IMR-90 (cell line): ENCODE measurements around the gene RAI1. TPM values are rescaled to one million over a fixed set of nuclear protein-coding genes. Genes with fewer than 3 reads are reported as not detected.

Source experiments
- ATAC-seq: fragments of 200-7000 bp; cut with Tn5 transposase; 2 replicates; pipeline ENCODE4 v1.9.1; 2020; ENCODE audit warnings: low read depth, mild to moderate bottlenecking, moderate library complexity
- BruUV-seq: library from RNA; stranded (reverse); fragments of 400-500 nt; replicated peaks from 2 replicates; lab custom pipeline; 2021; lab: Mats Ljungman, UMichigan
- CTCF ChIA-PET: fragments of 300-600 bp; formaldehyde crosslinking; extraction: SDS; loops from one replicate; lab custom pipeline; 2021; ENCODE audit warnings: antibody characterized with exemption; lab: Yijun Ruan, JAX
- POLR2A ChIA-PET: fragments of 300-600 bp; sonication (Branson Sonifier 250); formaldehyde crosslinking; loops from one replicate; lab custom pipeline; 2022; ENCODE audit warnings: antibody characterized with exemption; ENCODE audit not compliant: unreplicated experiment; lab: Charles Lee
- DNase-seq: peaks from one replicate; pipeline ENCODE4 v3.0.0; 2013
- H2AFZ ChIP-seq: replicated peaks from 2 replicates; pipeline ENCODE3; 2013; ENCODE audit warnings: low read length, mild to moderate bottlenecking; ENCODE audit not compliant: poor library complexity
- H2AK5ac ChIP-seq: 2 replicates; pipeline ENCODE4 v1.6.1; 2013; ENCODE audit warnings: low read depth, low read length, inconsistent platforms
- H2AK9ac ChIP-seq: replicated peaks from 2 replicates; pipeline ENCODE3; 2013; ENCODE audit warnings: mild to moderate bottlenecking, low read depth, low read length, moderate library complexity; ENCODE audit not compliant: poor library complexity
- H2BK120ac ChIP-seq: 2 replicates; pipeline ENCODE4 v1.6.1; 2013; ENCODE audit warnings: low read depth, low read length, inconsistent platforms
- H2BK15ac ChIP-seq: 3 replicates; pipeline ENCODE4 v1.6.1; 2013; ENCODE audit warnings: low read depth, low read length, inconsistent platforms
- H2BK20ac ChIP-seq: 2 replicates; pipeline ENCODE4 v1.6.1; 2013; ENCODE audit warnings: low read depth, mild to moderate bottlenecking, inconsistent platforms, low read length, moderate library complexity
- H2BK5ac ChIP-seq: 2 replicates; pipeline ENCODE4 v1.6.1; 2013; ENCODE audit warnings: mild to moderate bottlenecking, low read depth, low read length, inconsistent platforms; ENCODE audit not compliant: poor library complexity, severe bottlenecking
- H3K14ac ChIP-seq: replicated peaks from 2 replicates; pipeline ENCODE4 v1.6.1; 2013; ENCODE audit warnings: low read depth, low read length, inconsistent platforms
- H3K18ac ChIP-seq: 2 replicates; pipeline ENCODE4 v1.6.1; 2013; ENCODE audit warnings: low read depth, low read length, control low read depth
- H3K23ac ChIP-seq: 2 replicates; pipeline ENCODE4 v1.6.1; 2013; ENCODE audit warnings: low read depth, low read length, inconsistent platforms
- H3K27ac ChIP-seq: 2 replicates; pipeline ENCODE4 v1.5.1; 2013; ENCODE audit warnings: mild to moderate bottlenecking, control low read depth, low read length; ENCODE audit not compliant: insufficient read depth
- H3K27me3 ChIP-seq: 2 replicates; pipeline ENCODE4 v1.6.1; 2013; ENCODE audit warnings: low read length; ENCODE audit not compliant: control insufficient read depth, insufficient read depth
- H3K36me3 ChIP-seq: 2 replicates; pipeline ENCODE4 v1.6.1; 2013; ENCODE audit warnings: low read length, mixed read lengths; ENCODE audit not compliant: control insufficient read depth, insufficient read depth
- H3K4ac ChIP-seq: 2 replicates; pipeline ENCODE4 v1.6.1; 2013; ENCODE audit warnings: low read depth, low read length, inconsistent platforms
- H3K4me1 ChIP-seq: 2 replicates; pipeline ENCODE4 v1.6.1; 2013; ENCODE audit warnings: low read length, mixed read lengths; ENCODE audit not compliant: control insufficient read depth, insufficient read depth
- H3K4me2 ChIP-seq: 2 replicates; pipeline ENCODE4 v1.6.1; 2013; ENCODE audit warnings: low read depth, mild to moderate bottlenecking, control low read depth, low read length, moderate library complexity
- H3K4me3 ChIP-seq: 2 replicates; pipeline ENCODE4 v1.5.1; 2013; ENCODE audit warnings: low read depth, mild to moderate bottlenecking, control low read depth, low read length, moderate library complexity; ENCODE audit not compliant: insufficient read depth
- H3K56ac ChIP-seq: 2 replicates; pipeline ENCODE4 v1.6.1; 2013; ENCODE audit warnings: low read length, inconsistent platforms; ENCODE audit not compliant: insufficient read depth; ENCODE audit errors: extremely low read depth
- H3K79me1 ChIP-seq, 2 experiments: 2 replicates each; pipeline ENCODE4 v1.6.1; 2013; ENCODE audit warnings: low read length in 2 of 2, inconsistent platforms in 1 of 2, low read depth in 1 of 2
- H3K9ac ChIP-seq: 2 replicates; pipeline ENCODE4 v1.6.1; 2013; ENCODE audit warnings: low read depth, low read length, control low read depth
- H3K9me1 ChIP-seq: 2 replicates; pipeline ENCODE4 v1.6.1; 2013; ENCODE audit warnings: low read length, inconsistent platforms; ENCODE audit not compliant: insufficient read depth
- H3K9me3 ChIP-seq: 2 replicates; pipeline ENCODE4 v1.6.1; 2013; ENCODE audit warnings: low read length; ENCODE audit not compliant: control insufficient read depth, insufficient read depth
- H4K20me1 ChIP-seq: 2 replicates; pipeline ENCODE4 v1.6.1; 2013; ENCODE audit warnings: low read length, inconsistent platforms; ENCODE audit not compliant: insufficient read depth
- H4K5ac ChIP-seq: 2 replicates; pipeline ENCODE4 v1.6.1; 2013; ENCODE audit warnings: mild to moderate bottlenecking, low read depth, low read length, control low read depth
- H4K8ac ChIP-seq, 2 experiments: 2 replicates each; pipeline ENCODE4 v1.6.1; 2013; ENCODE audit warnings: low read depth in 2 of 2, low read length in 2 of 2, control low read depth in 1 of 2, inconsistent platforms in 1 of 2
- H4K91ac ChIP-seq: 2 replicates; pipeline ENCODE4 v1.6.1; 2013; ENCODE audit warnings: low read depth, low read length, inconsistent platforms; ENCODE audit not compliant: insufficient read depth
- BHLHE40 ChIP-seq: fragments of 150-350 bp; IDR thresholded peaks from 2 replicates; pipeline ENCODE4 v1.6.1; 2016; ENCODE audit warnings: mild to moderate bottlenecking, low read depth, low read length
- CEBPB ChIP-seq: IDR thresholded peaks from 2 replicates; pipeline ENCODE4 v1.6.1; 2012; ENCODE audit warnings: low read depth, low read length, improper control_type of control experiment
- MAFK ChIP-seq: IDR thresholded peaks from 2 replicates; pipeline ENCODE4 v1.6.1; 2012; ENCODE audit warnings: low read depth, low read length, improper control_type of control experiment
- MAZ ChIP-seq: IDR thresholded peaks from 2 replicates; pipeline ENCODE4 v1.6.1; 2012; ENCODE audit warnings: low read depth, mild to moderate bottlenecking, low read length, improper control_type of control experiment, moderate library complexity, borderline replicate concordance
- NFE2L2 ChIP-seq: fragments of 150-350 bp; IDR thresholded peaks from 2 replicates; pipeline ENCODE4 v1.6.1; 2016; ENCODE audit warnings: low read depth, mild to moderate bottlenecking, low read length
- RAD21 ChIP-seq: IDR thresholded peaks from 2 replicates; pipeline ENCODE4 v1.6.1; 2012; ENCODE audit warnings: low read length, improper control_type of control experiment
- RFX5 ChIP-seq: IDR thresholded peaks from 2 replicates; pipeline ENCODE4 v1.8.0; 2012; ENCODE audit warnings: low read depth, mild to moderate bottlenecking, low read length, moderate library complexity
- SMC3 ChIP-seq: fragments of 150-350 bp; IDR thresholded peaks from 2 replicates; pipeline ENCODE4 v1.6.1; 2016; ENCODE audit warnings: low read depth, mild to moderate bottlenecking, antibody characterized with exemption, low read length, moderate library complexity
- USF2 ChIP-seq: fragments of 150-350 bp; IDR thresholded peaks from 2 replicates; pipeline ENCODE4 v1.6.1; 2017; ENCODE audit warnings: mild to moderate bottlenecking, antibody characterized with exemption, low read length, low read depth
- WGBS, 2 experiments: methylation state at CpG; one replicate each; pipeline versions ENCODE4 v1.1.5 to v1.1.7; 2013; ENCODE audit warnings: missing lambda C conversion rate in 2 of 2; ENCODE audit not compliant: insufficient read length in 1 of 2; ENCODE audit errors: extremely low coverage in 2 of 2; 5-methylcytosine and 5-hydroxymethylcytosine counted together
- dilution Hi-C: fragments of 300-500 bp; cut with HindIII; formaldehyde crosslinking; loops from one replicate; pipeline ENCODE4 v1.14.3; 2018; ENCODE audit warnings: low sequenced_read_pairs; ENCODE audit not compliant: unreplicated experiment
- in situ Hi-C: fragments of 300-500 bp; cut with MboI; formaldehyde crosslinking; loops from 3 replicates; pipeline ENCODE4 v1.14.3; 2019; ENCODE audit warnings: low sequenced_read_pairs, inconsistent platforms, mixed read lengths
- intact Hi-C: fragments of 100-400 bp; cut with micrococcal nuclease; formaldehyde crosslinking; loops from 2 replicates; pipeline ENCODE4 v1.10.0; 2022
- polyA plus RNA-seq, 3 experiments: library from polyadenylated mRNA; depleted of rRNA; stranded (reverse); fragments of >200 nt; gene quantifications; 2 replicates each; pipeline ENCODE4 v1.2.3, GENCODE V29; 2012; ENCODE audit warnings: low replicate concordance in 1 of 3
- total RNA-seq: library from RNA; depleted of rRNA; stranded (reverse); fragments of >200 nt; gene quantifications from 2 replicates; pipeline ENCODE4 v1.2.3, GENCODE V29; 2012
- TF ChIP-seq, protein P1 (sequence below): conservative IDR thresholded peaks from 2 replicates; pipeline ENCODE4 v1.5.1; 2012; ENCODE audit warnings: mild to moderate bottlenecking, low read depth, low read length, improper control_type of control experiment
- TF ChIP-seq, protein P2 (sequence below): fragments of 150-350 bp; IDR thresholded peaks from 2 replicates; pipeline ENCODE4 v1.6.1; 2016; ENCODE audit warnings: low read depth, mild to moderate bottlenecking, low read length, moderate library complexity, borderline replicate concordance

Gene RAI1
- total and polyA plus RNA-seq, 2 of the 4 experiments (the other 2 are of a cell fraction) = 1.8 to 10.5 TPM

DNA sequence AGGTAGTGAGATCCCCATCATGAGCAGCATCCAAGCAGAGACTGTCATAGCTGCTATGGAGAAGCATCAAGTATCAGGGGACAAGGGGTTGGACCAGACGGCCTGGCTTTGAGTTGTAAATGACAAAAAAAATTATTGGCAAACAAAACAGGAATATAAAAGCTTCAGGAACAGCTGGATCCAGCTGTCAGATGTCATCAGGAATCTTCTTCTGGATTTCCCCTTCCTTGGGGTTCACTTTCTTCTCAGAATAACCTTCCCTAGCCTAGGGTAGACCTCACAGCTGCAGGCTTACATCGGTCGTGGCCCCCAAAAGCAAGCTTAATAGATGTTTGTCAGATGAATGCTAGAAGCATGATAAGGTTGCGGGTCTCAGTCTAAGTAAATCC, 17.2 kb upstream of the RAI1 start:
- Histone ChIP-seq H2BK5ac (no peak overlapping the region), H4K91ac (no peak overlapping the region), H3K36me3 (no peaks in the 10 kb centered on the region), H3K9ac (no peak overlapping the region), H3K4me2 (no peak overlapping the region), H3K14ac (no peak overlapping the region), H3K23ac (no peak overlapping the region), H2BK15ac (no peak overlapping the region), H3K4me1 (peaks cover 8% of the 10 kb centered on the region), H3K56ac (no peak overlapping the region), H2BK120ac (no peak overlapping the region), H3K27ac (no peak overlapping the region), H4K5ac (no peak overlapping the region), H3K27me3 (no peaks in the 10 kb centered on the region; the same call in 1 of the 2 replicates), H4K8ac (no peak overlapping the region), H3K9me1 (peaks cover 14% of the 10 kb centered on the region), H2AK9ac (no peak overlapping the region), H2AK5ac (no peak overlapping the region), H4K20me1 (no peaks in the 10 kb centered on the region), H3K4ac (no peak overlapping the region), H3K9me3 (peaks cover 5% of the 10 kb centered on the region), H3K4me3 (no peak overlapping the region), H3K79me1 (no peaks in the 10 kb centered on the region), H2AFZ (no peak overlapping the region), H3K18ac (no peak overlapping the region), H2BK20ac (no peak overlapping the region)
- CTCF ChIA-PET = no interaction called here
- no peak for TF ChIP-seq SMC3
- no peak for TF ChIP-seq CEBPB
- TF ChIP-seq NFE2L2 = no peak
- TF ChIP-seq RAD21 = no peak
- TF ChIP-seq RFX5 = no peak
- no peak for TF ChIP-seq MAZ
- TF ChIP-seq BHLHE40 = no peak
- TF ChIP-seq, protein P1, sequence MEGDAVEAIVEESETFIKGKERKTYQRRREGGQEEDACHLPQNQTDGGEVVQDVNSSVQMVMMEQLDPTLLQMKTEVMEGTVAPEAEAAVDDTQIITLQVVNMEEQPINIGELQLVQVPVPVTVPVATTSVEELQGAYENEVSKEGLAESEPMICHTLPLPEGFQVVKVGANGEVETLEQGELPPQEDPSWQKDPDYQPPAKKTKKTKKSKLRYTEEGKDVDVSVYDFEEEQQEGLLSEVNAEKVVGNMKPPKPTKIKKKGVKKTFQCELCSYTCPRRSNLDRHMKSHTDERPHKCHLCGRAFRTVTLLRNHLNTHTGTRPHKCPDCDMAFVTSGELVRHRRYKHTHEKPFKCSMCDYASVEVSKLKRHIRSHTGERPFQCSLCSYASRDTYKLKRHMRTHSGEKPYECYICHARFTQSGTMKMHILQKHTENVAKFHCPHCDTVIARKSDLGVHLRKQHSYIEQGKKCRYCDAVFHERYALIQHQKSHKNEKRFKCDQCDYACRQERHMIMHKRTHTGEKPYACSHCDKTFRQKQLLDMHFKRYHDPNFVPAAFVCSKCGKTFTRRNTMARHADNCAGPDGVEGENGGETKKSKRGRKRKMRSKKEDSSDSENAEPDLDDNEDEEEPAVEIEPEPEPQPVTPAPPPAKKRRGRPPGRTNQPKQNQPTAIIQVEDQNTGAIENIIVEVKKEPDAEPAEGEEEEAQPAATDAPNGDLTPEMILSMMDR = no peak
- TF ChIP-seq USF2 = no peak
- TF ChIP-seq, protein P2, sequence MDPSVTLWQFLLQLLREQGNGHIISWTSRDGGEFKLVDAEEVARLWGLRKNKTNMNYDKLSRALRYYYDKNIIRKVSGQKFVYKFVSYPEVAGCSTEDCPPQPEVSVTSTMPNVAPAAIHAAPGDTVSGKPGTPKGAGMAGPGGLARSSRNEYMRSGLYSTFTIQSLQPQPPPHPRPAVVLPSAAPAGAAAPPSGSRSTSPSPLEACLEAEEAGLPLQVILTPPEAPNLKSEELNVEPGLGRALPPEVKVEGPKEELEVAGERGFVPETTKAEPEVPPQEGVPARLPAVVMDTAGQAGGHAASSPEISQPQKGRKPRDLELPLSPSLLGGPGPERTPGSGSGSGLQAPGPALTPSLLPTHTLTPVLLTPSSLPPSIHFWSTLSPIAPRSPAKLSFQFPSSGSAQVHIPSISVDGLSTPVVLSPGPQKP = no peak
- TF ChIP-seq MAFK = no peak
- intact Hi-C loops (no loop called here), dilution Hi-C loops (no loop called here), in situ Hi-C loops (no loop called here)
- DNase-seq = no peak
- no TSS peak for BruUV-seq
- no peak for ATAC-seq
- POLR2A ChIA-PET = no interaction called here
- WGBS, 2 experiments = 100% methylated on average over 1 of the region's 4 CpGs; no CpG with 5 or more reads in 1 of the 2 experiments
